ENCODE results near the gene SYT1. TPM values are rescaled to one million over a fixed set of nuclear protein-coding genes. Genes with fewer than 3 reads are reported as not detected.

Gene SYT1
- total and polyA plus RNA-seq, 12 donors: 0.03 to 0.36 (median 0.15) TPM; not detected in 5

- TF ChIP-seq CTCF (IDR thresholded peaks at IDR 0.05): no peak
- intact Hi-C loops (cut with DNase I): no loop called here
- H3K4me3 ChIP-seq: no peak overlapping the region
- ATAC-seq (no peak), DNase-seq (no peak)
- H3K27me3 ChIP-seq: no peaks in the 10 kb centered on the region
- WGBS, 2 donors: 85 to 92% methylated on average over 2 of the region's 2 CpGs
- no peaks in the 10 kb centered on the region for H3K4me1 ChIP-seq
- H3K9me3 ChIP-seq: no peaks in the 10 kb centered on the region
- H3K27ac ChIP-seq: no peak overlapping the region
- H3K36me3 ChIP-seq: no peaks in the 10 kb centered on the region
Measured at GRCh38 chr12:79085106-79085682, 220.6 kb downstream of the SYT1 start.

- Histone ChIP-seq H3K4me1 (no peaks in the 10 kb centered on the region), H3K36me3 (no peaks in the 10 kb centered on the region), H3K9me3 (no peaks in the 10 kb centered on the region), H3K27ac (no peak overlapping the region), H3K27me3 (no peaks in the 10 kb centered on the region), H3K4me3 (no peak overlapping the region)
- no peak for TF ChIP-seq CTCF (IDR thresholded peaks at IDR 0.05)
- DNase-seq (no peak), ATAC-seq (no peak)
- intact Hi-C loops (cut with DNase I): no loop called here
- WGBS, 2 donors: 89 to 90% methylated on average over 8 of the region's 8 CpGs
Measured at GRCh38 chr12:79086541-79087296, 222.1 kb downstream of the SYT1 start.

- Histone ChIP-seq H3K27ac (no peak overlapping the region), H3K4me1 (no peaks in the 10 kb centered on the region), H3K36me3 (no peaks in the 10 kb centered on the region), H3K9me3 (no peaks in the 10 kb centered on the region), H3K4me3 (no peak overlapping the region), H3K27me3 (peaks cover 0 to 3% (median 0%) of the 10 kb centered on the region in 7 donors)
- no peak for TF ChIP-seq CTCF (IDR thresholded peaks at IDR 0.05)
- intact Hi-C loops (cut with DNase I): no loop called here
- 53 to 54% methylated on average over 3 of the region's 3 CpGs for WGBS, 2 donors
- DNase-seq: no peak
- no peak for ATAC-seq
Measured at GRCh38 chr12:79098530-79098929, 234.0 kb downstream of the SYT1 start.

- DNase-seq: no peak
- H3K4me3 ChIP-seq: no peak overlapping the region
- TF ChIP-seq CTCF (IDR thresholded peaks at IDR 0.05): no peak
- no peak for ATAC-seq
- no peaks in the 10 kb centered on the region for H3K9me3 ChIP-seq
- intact Hi-C loops (cut with DNase I): no loop called here
- H3K27me3 ChIP-seq: no peaks in the 10 kb centered on the region
- WGBS, 2 donors: 90 to 98% methylated on average over 2 of the region's 2 CpGs
- no peaks in the 10 kb centered on the region for H3K4me1 ChIP-seq
- H3K27ac ChIP-seq: no peak overlapping the region
- H3K36me3 ChIP-seq: no peaks in the 10 kb centered on the region
Measured at GRCh38 chr12:79108962-79109361, 244.4 kb downstream of the SYT1 start.

All from heart right ventricle (tissue), 16 donors.